Measurements from ENCODE around the gene CCSER2. TPM values are rescaled to one million over a fixed set of nuclear protein-coding genes. Genes with fewer than 3 reads are reported as not detected.

Gene CCSER2
- total RNA-seq, 4 donors from 2014 or later = 43.9 to 71.9 (median 51.4) TPM

- Histone ChIP-seq H3K4me1 (peaks cover 0 to 67% (median 20%) of the 10 kb centered on the region in 4 donors), H3K9me3 (no peaks in the 10 kb centered on the region), H3K4me3 (no peak overlapping the region), H3K36me3 (no peaks in the 10 kb centered on the region), H3K27ac (no peak overlapping the region), H3K27me3 (no peaks in the 10 kb centered on the region)
- TF ChIP-seq EP300 (IDR thresholded peaks at IDR 0.05) (no peak), CTCF (IDR thresholded peaks at IDR 0.05) (no peak), POLR2A (IDR thresholded peaks at IDR 0.05) (no peak)
- DNase-seq (ENCODE audit: low spot score in 2 of 2) = no peak
- WGBS, 2 donors = 82 to 86% methylated on average over 9 of the region's 9 CpGs
These were observed 12.5 kb downstream of the CCSER2 start for GRCh38 chr10:84340632-84341537.

- Histone ChIP-seq H3K4me1 (peaks cover 0 to 62% (median 18%) of the 10 kb centered on the region in 4 donors), H3K9me3 (no peaks in the 10 kb centered on the region)
- 83 to 89% methylated on average over 1 of the region's 1 CpG for WGBS, 2 donors
These were observed 13.1 kb downstream of the CCSER2 start for GRCh38 chr10:84341538-84341856.

DNA sequence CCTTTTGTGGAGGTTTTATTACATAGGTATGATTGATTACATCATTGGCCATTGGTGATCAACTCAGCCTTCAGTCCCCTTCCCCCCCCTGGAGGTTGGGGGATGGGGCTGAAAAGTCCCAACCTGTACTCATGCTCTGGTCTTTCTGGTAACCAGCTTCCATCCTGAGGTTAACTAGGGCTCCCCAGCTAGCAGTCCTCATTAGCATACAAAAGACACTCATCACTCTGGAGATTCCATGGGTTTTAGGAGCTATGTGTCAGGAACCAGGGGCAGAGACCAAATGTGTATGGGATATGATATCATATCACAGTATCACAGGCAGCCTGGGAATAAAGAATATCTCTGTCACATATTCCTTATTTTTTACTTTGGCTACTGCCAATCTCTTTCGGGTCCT, 13.6 kb downstream of the CCSER2 start:
- Histone ChIP-seq H3K27me3 (no peaks in the 10 kb centered on the region), H3K4me3 (no peak overlapping the region), H3K4me1 (peaks cover 0 to 57% (median 17%) of the 10 kb centered on the region in 4 donors), H3K27ac (no peak overlapping the region), H3K36me3 (no peaks in the 10 kb centered on the region), H3K9me3 (no peaks in the 10 kb centered on the region)
- DNase-seq (ENCODE audit: low spot score in 2 of 2) = no peak
- WGBS, 2 donors = 46 to 65% methylated on average over 1 of the region's 1 CpG
- no peak for TF ChIP-seq CTCF (IDR thresholded peaks at IDR 0.05)

More at GRCh38 chr10:84341538-84341856, 13.1 kb downstream of the CCSER2 start:
- no peaks in the 10 kb centered on the region for H3K36me3 ChIP-seq
- no peak for TF ChIP-seq CTCF (IDR thresholded peaks at IDR 0.05)
- no peak for TF ChIP-seq POLR2A (IDR thresholded peaks at IDR 0.05)
- no peak for TF ChIP-seq EP300 (IDR thresholded peaks at IDR 0.05)
- no peak for DNase-seq (ENCODE audit: low spot score in 2 of 2)
- H3K27me3 ChIP-seq = no peaks in the 10 kb centered on the region
- no peak overlapping the region for H3K27ac ChIP-seq
- no peak overlapping the region for H3K4me3 ChIP-seq

GRCh38 chr10:84342584-84342983, 14.2 kb downstream of the CCSER2 start:
- no peaks in the 10 kb centered on the region for H3K36me3 ChIP-seq
- peaks cover 0 to 51% (median 14%) of the 10 kb centered on the region in 4 donors for H3K4me1 ChIP-seq
- no peaks in the 10 kb centered on the region for H3K27me3 ChIP-seq
- no peak overlapping the region for H3K27ac ChIP-seq
- DNase-seq (ENCODE audit: low spot score in 2 of 2) = no peak
- H3K9me3 ChIP-seq = no peaks in the 10 kb centered on the region
- WGBS, 2 donors = 92 to 95% methylated on average over 6 of the region's 6 CpGs
- TF ChIP-seq CTCF (IDR thresholded peaks at IDR 0.05) = no peak
- no peak for TF ChIP-seq POLR2A (IDR thresholded peaks at IDR 0.05)
- TF ChIP-seq EP300 (IDR thresholded peaks at IDR 0.05) = no peak
- no peak overlapping the region for H3K4me3 ChIP-seq

DNA sequence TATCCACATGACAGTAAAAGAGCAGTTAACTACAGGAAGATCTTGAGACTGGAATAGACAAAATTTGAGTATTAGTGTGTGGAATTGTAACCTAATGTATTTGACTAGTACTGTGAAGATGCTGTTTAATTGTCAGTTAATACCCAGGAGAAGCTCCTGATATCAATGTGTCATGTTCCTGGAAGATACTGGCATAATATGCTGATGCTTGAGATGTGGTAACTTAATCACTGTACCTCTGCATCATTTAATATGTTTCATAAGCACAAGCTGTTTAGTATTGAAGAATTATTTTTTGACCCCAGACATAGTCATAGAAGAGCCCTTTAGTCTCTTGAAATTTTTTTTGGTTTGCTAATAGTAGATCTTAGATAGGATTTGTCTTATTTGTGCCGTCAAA, 15.4 kb downstream of the CCSER2 start:
- no peak overlapping the region for H3K4me3 ChIP-seq
- H3K36me3 ChIP-seq = no peaks in the 10 kb centered on the region
- peaks cover 0 to 48% (median 12%) of the 10 kb centered on the region in 4 donors for H3K4me1 ChIP-seq
- H3K27ac ChIP-seq = no peak overlapping the region
- no peaks in the 10 kb centered on the region for H3K27me3 ChIP-seq
- TF ChIP-seq EP300 (IDR thresholded peaks at IDR 0.05) (no peak), POLR2A (IDR thresholded peaks at IDR 0.05) (no peak), CTCF (IDR thresholded peaks at IDR 0.05) (no peak)
- no peaks in the 10 kb centered on the region for H3K9me3 ChIP-seq
- 81 to 84% methylated on average over 1 of the region's 1 CpG for WGBS, 2 donors
- DNase-seq (ENCODE audit: low spot score in 2 of 2) = no peak

All from tibial nerve (tissue), 4 donors.